Trophoblast cell (in vitro differentiated cells and primary cell): ENCODE measurements around the gene CYP26C1.

Source experiments
- DNase-seq, 2 donors: peaks; one replicate each; pipeline ENCODE4 v3.0.0-alpha.2; 2016
- H2AFZ ChIP-seq: 2 replicates; pipeline ENCODE4 v1.6.1; 2013; ENCODE audit warnings: low read length, moderate library complexity, mild to moderate bottlenecking; ENCODE audit not compliant: insufficient read depth, poor library complexity
- H2AK5ac ChIP-seq: 2 replicates; pipeline ENCODE4 v1.6.1; 2013; ENCODE audit warnings: mild to moderate bottlenecking, low read length
- H2BK120ac ChIP-seq: 2 replicates; pipeline ENCODE4 v1.6.1; 2013; ENCODE audit warnings: low read length, mild to moderate bottlenecking, moderate library complexity; ENCODE audit not compliant: insufficient read depth, poor library complexity
- H2BK12ac ChIP-seq: 2 replicates; pipeline ENCODE4 v1.6.1; 2013; ENCODE audit warnings: mild to moderate bottlenecking, low read length, moderate library complexity
- H2BK5ac ChIP-seq: 2 replicates; pipeline ENCODE4 v1.6.1; 2013; ENCODE audit warnings: low read length, low read depth, moderate library complexity, mild to moderate bottlenecking; ENCODE audit not compliant: poor library complexity
- H3K14ac ChIP-seq: 2 replicates; pipeline ENCODE4 v1.6.1; 2013; ENCODE audit warnings: mild to moderate bottlenecking, low read length
- H3K18ac ChIP-seq: 2 replicates; pipeline ENCODE4 v1.6.1; 2013; ENCODE audit warnings: mild to moderate bottlenecking, low read length
- H3K23ac ChIP-seq: 2 replicates; pipeline ENCODE4 v1.6.1; 2013; ENCODE audit warnings: low read length
- H3K27ac ChIP-seq: 2 replicates; pipeline ENCODE4 v1.5.1; 2013; ENCODE audit warnings: low read depth, mild to moderate bottlenecking, inconsistent platforms, low read length, moderate library complexity
- H3K27me3 ChIP-seq: 2 replicates; pipeline ENCODE4 v1.6.1; 2013; ENCODE audit warnings: inconsistent platforms, mild to moderate bottlenecking, low read length, moderate library complexity; ENCODE audit not compliant: insufficient read depth
- H3K36me3 ChIP-seq, 2 experiments: 1 replicate in 1 of 2; 2 replicates in 1 of 2; pipeline ENCODE4 v1.6.1; 2013; ENCODE audit warnings: low read length in 2 of 2, mild to moderate bottlenecking in 2 of 2, moderate library complexity in 1 of 2; ENCODE audit not compliant: insufficient read depth in 2 of 2, control insufficient read depth in 1 of 2
- H3K4ac ChIP-seq: 2 replicates; pipeline ENCODE4 v1.6.1; 2013; ENCODE audit warnings: low read depth, mild to moderate bottlenecking, low read length, moderate library complexity
- H3K4me1 ChIP-seq, 2 experiments: 1 replicate in 1 of 2; 2 replicates in 1 of 2; pipeline ENCODE4 v1.6.1; 2013; ENCODE audit warnings: low read length in 2 of 2, mild to moderate bottlenecking in 2 of 2, moderate library complexity in 1 of 2; ENCODE audit not compliant: insufficient read depth in 2 of 2, control insufficient read depth in 1 of 2
- H3K4me2 ChIP-seq: 2 replicates; pipeline ENCODE4 v1.6.1; 2013; ENCODE audit warnings: inconsistent platforms, mild to moderate bottlenecking, low read length, moderate library complexity
- H3K4me3 ChIP-seq: 2 replicates; pipeline ENCODE4 v1.5.1; 2013; ENCODE audit warnings: mild to moderate bottlenecking, low read depth, low read length, inconsistent platforms
- H3K79me1 ChIP-seq: one replicate; pipeline ENCODE4 v1.6.1; 2013; ENCODE audit warnings: low read length
- H3K79me2 ChIP-seq: 2 replicates; pipeline ENCODE4 v1.6.1; 2013; ENCODE audit warnings: low read length, mild to moderate bottlenecking; ENCODE audit not compliant: control insufficient read depth, insufficient read depth, poor library complexity
- H3K9ac ChIP-seq: 2 replicates; pipeline ENCODE4 v1.6.1; 2013; ENCODE audit warnings: mild to moderate bottlenecking, low read length
- H3K9me3 ChIP-seq: 2 replicates; pipeline ENCODE4 v1.6.1; 2013; ENCODE audit warnings: low read depth, mild to moderate bottlenecking, control low read depth, inconsistent platforms, low read length; ENCODE audit not compliant: insufficient read depth
- H4K12ac ChIP-seq: 2 replicates; pipeline ENCODE4 v1.6.1; 2013; ENCODE audit warnings: low read depth, mild to moderate bottlenecking, low read length, moderate library complexity
- H4K8ac ChIP-seq: 2 replicates; pipeline ENCODE4 v1.6.1; 2013; ENCODE audit warnings: low read depth, mild to moderate bottlenecking, low read length, moderate library complexity
- H4K91ac ChIP-seq: one replicate; pipeline ENCODE4 v1.6.1; 2013; ENCODE audit warnings: low read depth, mild to moderate bottlenecking, low read length, moderate library complexity
- WGBS: extraction: QIAGEN DNeasy Blood & Tissue Kit; methylation state at CpG from one replicate; pipeline ENCODE4 v1.1.7; 2013; ENCODE audit warnings: missing lambda C conversion rate; ENCODE audit not compliant: insufficient read length, insufficient coverage; ENCODE audit errors: extremely low coverage; 5-methylcytosine and 5-hydroxymethylcytosine counted together

The CYP26C1 gene

DNA sequence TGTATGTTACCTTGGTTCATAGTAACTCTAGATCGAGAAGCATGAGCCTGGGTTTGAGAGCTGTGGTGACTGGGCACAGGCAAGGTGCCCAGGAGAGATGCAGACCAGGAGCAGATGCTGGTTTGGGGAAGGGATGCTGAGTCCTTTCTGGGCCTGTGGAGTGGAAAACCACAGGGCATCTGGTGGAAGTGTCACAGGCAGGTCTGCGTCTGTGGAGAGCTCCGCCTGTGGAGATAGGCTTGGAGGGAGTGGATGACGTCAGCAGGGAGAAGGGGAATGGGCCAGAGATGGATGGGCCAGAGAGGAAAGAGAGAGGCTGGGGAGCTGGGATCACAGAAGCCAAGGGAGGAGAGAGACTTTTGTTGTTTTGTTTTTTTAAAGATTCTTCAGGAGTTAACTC, 27.9 kb downstream of the CYP26C1 start:
- Histone ChIP-seq H4K8ac (no peak overlapping the region), H3K18ac (no peak overlapping the region), H3K9ac (peak overlapping the region; percentile 53), H3K9me3 (peaks cover 2% of the 10 kb centered on the region), H3K79me2 (no peaks in the 10 kb centered on the region), H3K4me2 (no peak overlapping the region), H3K79me1 (no peaks in the 10 kb centered on the region), H2AFZ (no peak overlapping the region), H3K27ac (no peak overlapping the region), H3K14ac (no peak overlapping the region), H3K4me1 (no peaks in the 10 kb centered on the region), H3K23ac (no peak overlapping the region), H4K91ac (no peak overlapping the region), H3K36me3 (no peaks in the 10 kb centered on the region), H3K27me3 (no peaks in the 10 kb centered on the region), H4K12ac (no peak overlapping the region), H3K4me3 (no peak overlapping the region), H2BK120ac (no peak overlapping the region), H2AK5ac (no peak overlapping the region), H3K4ac (no peak overlapping the region), H2BK12ac (no peak overlapping the region), H2BK5ac (no peak overlapping the region)
- no peak for DNase-seq
- no CpG with 5 or more reads among the region's 4 CpGs for WGBS

DNA sequence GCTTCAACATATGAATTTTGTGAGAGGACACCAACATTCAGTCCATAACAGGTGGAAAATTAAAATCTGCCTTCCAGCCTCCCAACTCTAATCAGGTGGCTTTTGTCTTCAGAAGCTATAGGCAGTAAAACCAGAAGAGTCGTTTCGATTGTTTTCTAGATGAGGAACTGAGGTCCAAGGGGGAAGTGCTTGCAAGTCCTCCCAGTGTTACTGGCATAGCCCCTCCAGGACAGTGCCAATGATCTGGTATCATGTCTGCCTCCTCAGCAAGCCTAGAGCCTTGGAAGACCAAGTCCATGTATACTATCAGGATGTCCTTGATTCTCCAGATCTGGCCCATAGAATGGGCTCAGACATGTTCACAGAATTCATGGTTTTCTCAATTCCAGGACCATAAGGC, 30.0 kb downstream of the CYP26C1 start:
- Histone ChIP-seq H3K4me3 (no peak overlapping the region), H3K4me1 (no peaks in the 10 kb centered on the region), H2AK5ac (no peak overlapping the region), H3K27ac (no peak overlapping the region), H2BK5ac (no peak overlapping the region), H3K18ac (no peak overlapping the region), H3K23ac (no peak overlapping the region), H3K14ac (no peak overlapping the region), H2BK120ac (no peak overlapping the region), H4K91ac (no peak overlapping the region), H3K9ac (no peak overlapping the region), H4K8ac (no peak overlapping the region), H3K9me3 (peaks cover 2% of the 10 kb centered on the region), H3K79me2 (no peaks in the 10 kb centered on the region), H2BK12ac (no peak overlapping the region), H3K4me2 (no peak overlapping the region), H4K12ac (no peak overlapping the region), H3K36me3 (no peaks in the 10 kb centered on the region), H3K27me3 (no peaks in the 10 kb centered on the region), H3K79me1 (no peaks in the 10 kb centered on the region), H3K4ac (no peak overlapping the region), H2AFZ (no peak overlapping the region)
- DNase-seq, result no peak
- no CpG with 5 or more reads among the region's 2 CpGs for WGBS

DNA sequence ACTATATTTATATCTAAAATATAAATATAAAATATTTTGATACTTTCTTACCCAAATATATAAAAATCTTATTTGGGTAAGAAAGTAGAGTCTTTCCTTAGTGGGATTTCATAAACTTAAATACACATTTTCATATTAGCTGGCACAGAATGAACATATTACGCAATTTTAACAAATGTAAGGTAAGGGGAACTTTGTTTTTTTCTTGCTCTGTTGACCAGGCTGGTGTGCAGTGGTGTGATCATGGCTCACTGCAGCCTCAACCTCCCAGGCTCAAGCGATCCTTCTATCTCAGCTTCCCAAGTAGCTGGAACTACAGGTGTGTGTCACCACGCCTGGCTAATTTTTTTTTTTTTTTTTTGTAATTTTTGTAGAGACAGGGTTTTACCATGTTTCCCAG, 31.4 kb downstream of the CYP26C1 start:
- no peak overlapping the region for H3K4ac ChIP-seq
- no peak overlapping the region for H2BK120ac ChIP-seq
- WGBS, result no CpG with 5 or more reads among the region's 3 CpGs
- no peaks in the 10 kb centered on the region for H3K36me3 ChIP-seq
- no peak overlapping the region for H3K4me2 ChIP-seq
- no peak overlapping the region for H2AFZ ChIP-seq
- H3K14ac ChIP-seq, result no peak overlapping the region
- no peak overlapping the region for H4K12ac ChIP-seq
- no peaks in the 10 kb centered on the region for H3K79me1 ChIP-seq
- H3K18ac ChIP-seq, result no peak overlapping the region
- H3K27ac ChIP-seq, result no peak overlapping the region
- no peak overlapping the region for H2BK5ac ChIP-seq
- H3K4me3 ChIP-seq, result no peak overlapping the region
- H3K9ac ChIP-seq, result no peak overlapping the region
- no peaks in the 10 kb centered on the region for H3K4me1 ChIP-seq
- no peak overlapping the region for H4K8ac ChIP-seq
- H3K79me2 ChIP-seq, result no peaks in the 10 kb centered on the region
- H2AK5ac ChIP-seq, result no peak overlapping the region
- H2BK12ac ChIP-seq, result no peak overlapping the region
- peaks cover 2% of the 10 kb centered on the region for H3K9me3 ChIP-seq
- H3K27me3 ChIP-seq, result no peaks in the 10 kb centered on the region
- no peak overlapping the region for H4K91ac ChIP-seq
- no peak for DNase-seq
- no peak overlapping the region for H3K23ac ChIP-seq

DNA sequence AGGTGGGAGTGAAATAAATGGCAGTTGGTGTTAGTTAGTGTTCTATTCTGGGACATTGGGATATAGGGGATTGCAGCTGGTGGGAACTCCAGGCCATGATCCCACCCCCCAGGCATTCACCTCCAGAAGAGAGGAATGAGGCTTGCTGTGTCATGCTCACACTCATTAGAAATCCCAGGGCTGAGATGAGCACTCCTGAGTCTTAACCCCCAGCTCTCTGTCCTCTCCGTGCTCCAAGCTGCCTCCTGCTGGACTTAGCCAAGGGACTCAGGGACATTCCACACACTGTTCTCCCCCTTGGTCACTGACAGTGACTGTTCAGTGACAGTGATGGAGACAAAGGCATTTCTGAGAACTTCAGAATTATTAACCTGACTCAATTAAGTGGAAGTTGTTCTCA, 34.6 kb downstream of the CYP26C1 start:
- H2AK5ac ChIP-seq, result no peak overlapping the region
- H3K27me3 ChIP-seq, result no peaks in the 10 kb centered on the region
- no peak overlapping the region for H3K4me3 ChIP-seq
- H3K4me1 ChIP-seq, result no peaks in the 10 kb centered on the region
- H3K9ac ChIP-seq, result no peak overlapping the region
- no peaks in the 10 kb centered on the region for H3K9me3 ChIP-seq
- no peak overlapping the region for H2AFZ ChIP-seq
- no peak overlapping the region for H2BK12ac ChIP-seq
- H4K91ac ChIP-seq, result no peak overlapping the region
- no peak overlapping the region for H3K27ac ChIP-seq
- H3K79me2 ChIP-seq, result no peaks in the 10 kb centered on the region
- no peak overlapping the region for H3K18ac ChIP-seq
- no peak overlapping the region for H4K8ac ChIP-seq
- no peak overlapping the region for H2BK5ac ChIP-seq
- H3K36me3 ChIP-seq, result no peaks in the 10 kb centered on the region
- no peak for DNase-seq
- no CpG with 5 or more reads among the region's 1 CpG for WGBS
- H4K12ac ChIP-seq, result no peak overlapping the region
- H3K14ac ChIP-seq, result no peak overlapping the region
- no peak overlapping the region for H3K23ac ChIP-seq
- H3K4me2 ChIP-seq, result no peak overlapping the region
- H3K4ac ChIP-seq, result no peak overlapping the region
- H3K79me1 ChIP-seq, result no peaks in the 10 kb centered on the region
- no peak overlapping the region for H2BK120ac ChIP-seq
